Nucleus accumbens (tissue), 56 donors: ENCODE results near the gene PSMD1.
"Not testable (repeated sequence)": the region's sequence is repeated elsewhere in the genome, so short reads cannot be mapped to it uniquely, and the experiment has no call there.

Experiments used
- DNase-seq, 56 donors: peaks; one replicate each; lab custom pipeline; 2025; lab: John Stamatoyannopoulos, UW

The PSMD1 gene

DNA sequence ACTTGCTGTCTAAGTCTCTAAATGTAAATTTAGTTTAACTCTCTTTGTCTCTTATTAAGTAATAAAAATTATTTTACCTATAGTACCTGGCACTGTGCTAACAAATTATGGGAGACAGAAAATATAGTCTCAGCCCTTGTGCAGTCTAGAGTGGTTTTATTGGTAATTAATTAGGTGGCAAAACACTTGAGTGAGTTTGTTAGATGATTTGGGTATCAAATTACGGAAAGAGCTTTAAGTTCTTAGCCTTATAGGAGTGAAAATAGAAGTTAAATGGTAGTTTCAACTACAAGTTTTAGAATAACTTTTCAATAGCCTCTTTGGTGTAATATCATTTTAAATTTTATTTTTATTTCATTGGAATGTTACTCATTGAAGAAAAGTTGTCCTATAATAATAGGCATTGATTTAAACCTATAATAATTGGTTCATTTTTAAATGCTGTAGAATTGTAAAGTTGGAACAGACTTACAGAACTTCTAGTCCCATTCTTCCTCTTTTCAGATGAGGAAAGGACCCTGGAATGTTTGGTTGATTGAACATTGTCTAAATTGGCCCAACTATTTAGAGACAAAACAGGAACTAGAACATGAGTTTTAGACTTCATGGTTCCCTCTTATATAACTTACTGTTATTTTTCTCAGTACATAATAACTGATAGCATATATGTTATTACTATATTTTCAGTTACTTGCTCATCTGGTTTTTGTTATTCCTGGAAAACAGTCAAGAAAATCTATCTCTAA is 78.4 kb downstream of the PSMD1 start:
- no peak for DNase-seq

GRCh38 chr2:231138699-231139098 is 82.0 kb downstream of the PSMD1 start:
- no peak for DNase-seq

GRCh38 chr2:231139796-231140195 is 83.1 kb downstream of the PSMD1 start:
- no peak for DNase-seq

- not testable (repeated sequence) for DNase-seq
These were observed 84.1 kb downstream of the PSMD1 start for GRCh38 chr2:231140808-231141207.

DNA sequence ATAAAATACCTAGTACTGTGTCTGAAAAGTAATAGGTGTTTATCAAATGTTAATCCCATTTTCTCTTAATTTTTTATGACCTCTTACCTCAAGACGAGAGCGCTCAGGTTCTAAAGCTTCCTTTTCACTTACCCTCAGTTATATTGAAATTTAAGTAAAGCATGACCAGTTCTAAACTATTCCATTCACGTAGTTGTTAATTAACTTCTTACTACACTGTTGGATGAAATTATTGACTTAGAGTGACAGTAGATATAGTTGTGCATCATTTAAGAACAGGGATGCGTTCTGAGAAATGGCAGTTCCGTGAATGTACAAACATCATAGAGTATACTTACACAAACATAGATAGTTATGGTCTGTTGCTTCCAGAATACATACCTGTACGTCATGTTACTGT is 88.2 kb downstream of the PSMD1 start:
- DNase-seq, result no peak

DNA sequence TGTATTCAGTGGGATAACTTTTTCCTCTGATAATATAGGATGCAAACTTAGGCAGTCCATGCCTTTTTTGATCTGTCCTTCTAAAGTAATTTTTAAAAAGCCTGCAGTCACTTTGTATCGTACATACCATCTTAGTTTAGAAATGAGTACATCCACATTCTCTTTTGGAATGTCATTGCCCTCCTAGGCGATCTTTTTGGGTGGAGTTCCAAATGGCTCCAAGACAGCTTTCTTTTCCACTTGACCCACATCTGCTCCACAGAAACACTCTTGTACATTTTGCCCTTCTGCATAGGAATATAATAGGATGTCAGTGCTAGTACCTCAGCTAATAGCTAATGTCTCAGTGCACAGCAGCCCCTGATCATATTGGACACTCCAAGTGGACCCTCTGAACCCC is 90.0 kb downstream of the PSMD1 start:
- DNase-seq, result no peak

DNA sequence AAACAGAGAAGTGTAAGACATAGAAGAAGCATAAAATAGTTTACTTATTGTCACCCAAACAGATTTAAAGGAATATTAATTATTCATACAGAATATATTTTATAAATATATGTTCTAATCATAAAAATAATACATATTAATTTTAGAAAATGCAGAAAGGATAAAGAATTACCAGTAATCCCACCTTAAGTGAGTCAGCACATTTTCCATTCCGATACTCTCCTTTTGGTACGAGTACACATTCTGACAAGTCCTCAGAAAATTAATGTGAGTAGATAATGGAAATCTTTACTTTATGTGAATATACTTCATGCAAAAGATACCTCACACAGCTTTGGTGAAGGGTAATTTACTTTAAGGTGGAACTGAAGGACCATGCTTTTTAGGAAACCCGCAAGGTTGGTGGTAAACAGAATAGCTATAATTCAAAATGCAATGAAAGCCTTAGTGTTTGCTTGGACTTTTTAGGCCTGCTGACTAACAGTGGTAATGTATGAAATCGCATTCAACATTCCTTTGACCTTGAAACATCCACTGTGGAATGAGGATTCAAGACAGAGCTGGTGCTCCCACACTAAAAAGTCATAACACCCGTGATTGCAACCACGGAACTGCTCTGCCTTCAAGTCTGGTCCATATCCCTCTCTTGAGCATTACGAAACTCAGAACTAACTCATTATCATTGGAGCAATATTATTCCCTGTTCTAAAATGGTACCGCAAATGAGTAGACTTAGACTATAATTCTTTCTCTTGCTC is 96.3 kb downstream of the PSMD1 start:
- no peak for DNase-seq

DNA sequence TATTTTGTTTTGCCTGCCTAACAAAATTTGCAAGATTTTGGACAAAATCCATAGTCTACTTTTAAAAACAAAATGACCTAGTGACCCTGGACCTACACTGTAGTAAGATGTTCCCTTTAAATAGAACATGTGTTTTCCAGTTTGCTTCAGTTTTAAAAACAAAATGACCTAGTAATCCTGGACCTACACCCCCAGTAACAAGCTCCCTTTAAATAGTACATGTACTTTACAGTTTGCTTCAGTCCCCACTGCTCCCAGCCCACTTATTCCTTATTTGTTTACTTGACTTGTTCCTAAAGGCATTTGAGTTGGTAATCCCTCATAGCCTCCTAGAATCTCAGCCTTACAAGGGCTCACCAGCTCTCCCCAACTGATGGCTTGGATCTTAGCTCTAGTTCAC is 102.6 kb downstream of the PSMD1 start:
- no peak for DNase-seq

DNA sequence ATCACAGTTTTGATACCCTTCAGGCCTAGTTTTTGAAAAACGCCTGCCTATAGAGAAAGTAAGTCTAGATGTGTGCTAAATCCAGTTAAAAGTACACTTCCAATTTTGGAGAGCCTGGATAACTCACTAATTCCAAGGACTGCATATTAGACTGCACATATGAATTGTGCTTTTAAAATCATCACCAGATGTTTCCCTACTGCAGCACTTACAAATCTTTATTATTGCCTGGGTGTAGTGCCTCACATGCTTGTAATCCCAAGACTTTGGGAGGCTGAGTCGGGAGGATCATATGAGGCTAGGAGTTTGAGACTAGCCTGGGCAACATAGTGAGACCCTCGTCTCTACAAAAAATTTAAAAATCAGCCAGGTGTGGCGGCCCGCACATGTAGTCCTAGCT is 104.0 kb downstream of the PSMD1 start:
- no peak for DNase-seq

GRCh38 chr2:231161252-231161839 is 104.7 kb downstream of the PSMD1 start:
- DNase-seq, result no peak

- DNase-seq, result no peak
These were observed 105.2 kb downstream of the PSMD1 start for GRCh38 chr2:231161877-231162329.

DNA sequence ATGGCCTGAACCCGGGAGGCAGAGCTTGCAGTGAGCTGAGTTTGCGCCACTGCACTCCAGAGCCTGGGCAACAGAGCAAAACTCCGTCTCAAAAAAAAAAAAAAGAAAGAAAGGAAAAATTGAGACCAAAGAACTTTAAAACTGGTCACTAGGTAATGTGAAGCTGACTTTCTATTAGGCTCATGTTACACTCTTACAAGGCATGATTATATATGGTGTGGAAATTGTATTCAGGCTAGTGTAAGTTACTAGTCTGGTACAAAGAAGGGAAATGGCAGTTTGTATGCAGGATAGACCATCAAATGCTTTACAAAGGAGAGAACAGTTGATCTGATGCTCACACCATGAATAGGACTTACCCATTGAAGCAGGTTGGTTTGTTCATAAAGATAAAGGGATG is 106.3 kb downstream of the PSMD1 start:
- no peak for DNase-seq

- no peak for DNase-seq
These were observed 106.9 kb downstream of the PSMD1 start for GRCh38 chr2:231163414-231164095.

- DNase-seq, result no peak
These were observed 111.2 kb downstream of the PSMD1 start for GRCh38 chr2:231167745-231168459.

DNA sequence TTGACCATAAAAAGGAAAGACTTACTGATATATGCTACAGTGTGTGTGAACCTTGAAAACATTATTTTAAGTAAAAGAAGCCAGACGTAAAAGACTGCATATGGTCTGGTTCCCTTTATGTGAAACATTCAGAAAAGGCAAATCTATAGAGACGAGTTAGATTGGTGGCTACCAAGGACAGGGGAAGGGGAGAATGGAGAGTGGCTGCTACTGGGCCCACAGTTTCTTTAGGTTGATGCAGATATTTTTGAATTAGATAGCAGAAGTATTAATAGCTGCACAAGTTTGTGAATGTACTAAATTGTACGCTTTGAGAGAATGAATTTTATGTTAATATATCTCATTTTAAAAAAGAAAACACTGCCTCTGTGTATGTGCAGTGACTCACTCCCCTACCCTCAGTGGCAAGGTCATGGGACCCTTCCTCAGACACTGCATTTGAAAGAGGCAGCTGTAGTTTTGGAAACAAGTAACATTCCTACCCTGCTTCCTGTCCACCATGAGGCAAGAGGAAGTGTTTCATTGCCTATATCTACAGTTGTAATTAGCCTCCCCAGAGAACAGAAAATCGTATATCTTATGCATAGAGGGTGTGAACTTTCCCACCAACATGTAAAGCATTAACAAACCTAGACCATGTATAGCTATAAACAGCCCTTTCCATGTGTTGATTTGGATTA is 111.9 kb downstream of the PSMD1 start:
- DNase-seq, result no peak

GRCh38 chr2:231169488-231169887 is 112.8 kb downstream of the PSMD1 start:
- DNase-seq, result no peak

DNA sequence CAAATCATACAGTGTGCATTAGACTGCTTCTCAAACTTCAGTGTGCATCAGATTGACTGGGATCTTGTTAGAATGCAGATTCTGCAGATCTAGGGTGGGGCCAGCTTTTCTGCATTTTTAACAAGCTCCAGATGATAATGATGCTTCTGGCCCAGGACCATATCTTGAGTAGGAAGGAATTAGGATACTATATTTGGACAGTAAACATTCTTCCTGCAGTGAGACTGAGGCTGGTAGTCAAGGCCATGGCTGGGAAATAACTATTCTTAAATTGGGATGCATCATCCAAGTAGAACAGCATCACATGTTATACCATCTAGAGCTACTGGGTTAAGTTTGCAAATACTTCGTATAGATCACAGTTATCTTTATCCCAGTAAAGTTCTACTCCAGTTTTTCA is 113.4 kb downstream of the PSMD1 start:
- DNase-seq, result no peak

- DNase-seq, result no peak
These were observed 115.4 kb downstream of the PSMD1 start for GRCh38 chr2:231172025-231172424.

DNA sequence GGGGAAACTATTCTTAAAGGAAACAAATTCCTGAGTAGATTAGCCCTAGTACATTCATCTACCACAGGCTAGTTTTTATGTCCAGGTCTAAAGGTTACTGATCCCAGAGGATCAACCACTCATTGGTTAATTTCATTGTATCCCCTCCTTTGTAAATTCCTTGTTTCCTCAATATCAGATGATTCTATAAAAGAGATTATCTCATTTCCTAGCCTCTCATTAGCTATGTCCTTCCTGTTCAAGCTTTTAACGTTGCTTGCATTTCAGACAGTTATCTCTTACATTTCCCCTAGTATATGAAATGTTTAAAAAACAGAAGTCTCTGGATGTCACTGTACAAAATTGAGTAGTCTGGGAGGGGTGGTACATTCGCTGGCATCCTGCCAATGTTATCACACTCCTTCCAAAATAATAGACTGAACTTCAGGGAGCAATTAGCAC is 117.6 kb downstream of the PSMD1 start:
- DNase-seq, result no peak

- DNase-seq, result no peak
These were observed 119.4 kb downstream of the PSMD1 start for GRCh38 chr2:231176066-231176465.
